ENCODE results near the gene LRRC45.

- TF ChIP-seq EZH2 (IDR thresholded peaks at IDR 0.05; ENCODE audit: low read depth) (no peak), CTCF (conservative IDR thresholded peaks at IDR 0.05) (no peak)
Observed at GRCh38 chr17:82001571-82002056, 21.5 kb upstream of the LRRC45 start.
